HepG2 (cell line): Measurements from ENCODE around the gene MEGF11. TPM values are rescaled to one million over a fixed set of nuclear protein-coding genes. Genes with fewer than 3 reads are reported as not detected.

Experiments used
- ATAC-seq: fragments of 200-7000 bp; cut with Tn5 transposase; 3 replicates; pipeline ENCODE4 v1.9.1; 2020; ENCODE audit warnings: mild to moderate bottlenecking, moderate library complexity
- BruUV-seq: library from RNA; stranded (reverse); fragments of 400-500 nt; replicated peaks from 2 replicates; lab custom pipeline; 2021; lab: Mats Ljungman, UMichigan
- CTCF ChIA-PET: fragments of 300-600 bp; formaldehyde crosslinking; extraction: SDS; loops from one replicate; lab custom pipeline; 2021; ENCODE audit warnings: low total read pairs, inconsistent platforms, low intra/inter-chr PET ratio; lab: Yijun Ruan, JAX
- POLR2A ChIA-PET: fragments of 350-600 bp; sonication (Branson Sonifier 250); formaldehyde crosslinking; loops from one replicate; lab custom pipeline; 2020; ENCODE audit warnings: antibody characterized with exemption, inconsistent platforms; lab: Yijun Ruan, JAX
- DNase-seq: peaks from one replicate; pipeline ENCODE4 v3.0.0-alpha.2; 2015; ENCODE audit warnings: low spot score
- FAIRE-seq: peaks from 3 replicates; lab custom pipeline; 2011; peaks lifted over from hg19 to GRCh38; lab: Jason Lieb, UNC
- H2AFZ ChIP-seq: one replicate; pipeline ENCODE4 v1.6.1; 2011; ENCODE audit warnings: low read length, inconsistent platforms
- H3K27ac ChIP-seq: fragments of 300-600 bp; 3 replicates; pipeline ENCODE4 v1.8.0; 2011; ENCODE audit warnings: mixed run types, mild to moderate bottlenecking, mixed read lengths, low read length, inconsistent platforms; ENCODE audit not compliant: insufficient read depth; ENCODE audit errors: extremely low read length
- H3K27me3 ChIP-seq, 2 experiments: fragments of 200-600 bp in 1 of 2; 2 replicates in 1 of 2; 3 replicates in 1 of 2; pipeline versions ENCODE4 v1.6.0 to v1.8.0; 2011; ENCODE audit warnings: low read length in 2 of 2, mild to moderate bottlenecking in 2 of 2, moderate library complexity in 2 of 2, inconsistent platforms in 1 of 2; ENCODE audit not compliant: insufficient read depth in 2 of 2, control insufficient read depth in 1 of 2
- H3K36me3 ChIP-seq, 2 experiments: fragments of 200-600 bp in 1 of 2; replicated peaks in 1 of 2; 2 replicates in 1 of 2; 3 replicates in 1 of 2; pipeline versions ENCODE4 v1.5.1 to v1.8.0; 2011; ENCODE audit warnings: low read length in 2 of 2, inconsistent platforms in 1 of 2; ENCODE audit not compliant: insufficient read depth in 2 of 2, control insufficient read depth in 1 of 2
- H3K4me1 ChIP-seq: 2 replicates; pipeline ENCODE4 v1.5.1; 2012; ENCODE audit warnings: low read length, inconsistent platforms; ENCODE audit not compliant: insufficient read depth
- H3K4me2 ChIP-seq: 2 replicates; pipeline ENCODE4 v1.6.0; 2011; ENCODE audit warnings: low read depth, low read length, inconsistent platforms
- H3K4me3 ChIP-seq, 3 experiments: fragments of 200-600 bp in 1 of 3; sonication (generic), shearing (Covaris generic) in 1 of 3; replicated peaks in 1 of 3; 2 replicates each; pipeline ENCODE4 v1.5.1; 2011 to 2016; ENCODE audit warnings: low read length in 3 of 3, inconsistent platforms in 2 of 3, low read depth in 2 of 3, mild to moderate bottlenecking in 2 of 3, control low read depth in 1 of 3, mixed read lengths in 1 of 3; ENCODE audit not compliant: insufficient read depth in 1 of 3
- H3K79me2 ChIP-seq: one replicate; pipeline ENCODE4 v1.6.1; 2011; ENCODE audit warnings: low read length, inconsistent platforms; ENCODE audit not compliant: insufficient read depth
- H3K9ac ChIP-seq: 2 replicates; pipeline ENCODE4 v1.6.0; 2011; ENCODE audit warnings: mild to moderate bottlenecking, low read depth, low read length, inconsistent platforms; ENCODE audit not compliant: insufficient read depth
- H3K9me3 ChIP-seq: 2 replicates; pipeline ENCODE4 v1.5.1; 2012; ENCODE audit warnings: mild to moderate bottlenecking, low read length
- H4K20me1 ChIP-seq: 2 replicates; pipeline ENCODE4 v1.6.0; 2011; ENCODE audit warnings: inconsistent platforms, mild to moderate bottlenecking, low read length, moderate library complexity; ENCODE audit not compliant: insufficient read depth
- BRD4 ChIP-seq: sonication (generic); formaldehyde crosslinking; IDR thresholded peaks from 2 replicates; pipeline ENCODE4 v1.4.0; 2020; ENCODE audit warnings: missing genetic modification reagents
- GTF3A ChIP-seq: sonication (generic); formaldehyde crosslinking; conservative IDR thresholded peaks from 2 replicates; pipeline ENCODE4 v1.4.0; 2020; ENCODE audit warnings: mild to moderate bottlenecking, missing genetic modification reagents
- MTA3 ChIP-seq: sonication (generic); formaldehyde crosslinking; IDR thresholded peaks from 2 replicates; pipeline ENCODE4 v1.4.0; 2020; ENCODE audit warnings: missing genetic modification reagents
- ONECUT2 ChIP-seq: sonication (generic); formaldehyde crosslinking; IDR thresholded peaks from 2 replicates; pipeline ENCODE4 v1.4.0; 2020; ENCODE audit warnings: missing genetic modification reagents
- TOE1 ChIP-seq: sonication (generic); formaldehyde crosslinking; IDR thresholded peaks from 2 replicates; pipeline ENCODE4 v1.4.0; 2020; ENCODE audit warnings: mild to moderate bottlenecking, missing genetic modification reagents
- ZNF337 ChIP-seq: sonication (generic); formaldehyde crosslinking; IDR thresholded peaks from 2 replicates; pipeline ENCODE4 v1.5.1; 2020; ENCODE audit warnings: missing genetic modification reagents, low read depth, mild to moderate bottlenecking, borderline replicate concordance
- ZNF354B ChIP-seq: sonication (generic); formaldehyde crosslinking; IDR thresholded peaks from 2 replicates; pipeline ENCODE4 v1.8.0; 2022; ENCODE audit warnings: mild to moderate bottlenecking, missing genetic modification reagents
- ZNF670 ChIP-seq: sonication (generic); formaldehyde crosslinking; IDR thresholded peaks from 2 replicates; pipeline ENCODE4 v1.8.0; 2022; ENCODE audit warnings: mild to moderate bottlenecking, missing genetic modification reagents, borderline replicate concordance
- ZNF816 ChIP-seq: sonication (generic); formaldehyde crosslinking; IDR thresholded peaks from 2 replicates; pipeline ENCODE4 v1.8.0; 2022; ENCODE audit warnings: missing genetic modification reagents, mild to moderate bottlenecking, borderline replicate concordance
- WGBS: methylation state at CpG from one replicate; pipeline ENCODE4 v1.1.6; 2017; ENCODE audit warnings: low lambda C conversion rate; 5-methylcytosine and 5-hydroxymethylcytosine counted together
- in situ Hi-C: cut with HindIII; loops from 2 replicates; pipeline ENCODE4 v1.10.0; 2017; ENCODE audit warnings: low pct_unique_long_range_greater_than_20kb; ENCODE audit not compliant: extremely low pct_ligation_motif_present
- intact Hi-C: fragments of 100-400 bp; cut with micrococcal nuclease; formaldehyde crosslinking; loops from one replicate; pipeline ENCODE4 v1.10.0; 2022; ENCODE audit not compliant: unreplicated experiment
- polyA plus RNA-seq, 8 experiments: library from polyadenylated mRNA; depleted of rRNA in 3 of 8; stranded (reverse) in 7 of 8; unstranded in 1 of 8; fragments of >200 nt; fragmentation: Illumina TruSeq in 4 of 8; extraction: Trizol in 4 of 8; gene quantifications; 2 replicates each; pipeline versions ENCODE4 v1.2.1 to v1.2.3, GENCODE V29; 2011 to 2016; ENCODE audit warnings: low read depth in 4 of 8, missing spikeins in 1 of 8, mixed read lengths in 1 of 8; ENCODE audit not compliant: insufficient read depth in 1 of 8
- total RNA-seq, 5 experiments: library from RNA; depleted of rRNA; stranded (reverse); fragments of >200 nt; fragmentation: Illumina TruSeq; extraction: Trizol; gene quantifications; 2 replicates each; pipeline ENCODE4 v1.2.3, GENCODE V29; 2016; ENCODE audit warnings: low read depth in 1 of 5
- TF ChIP-seq, protein P1 (sequence below): IDR thresholded peaks from 2 replicates; pipeline ENCODE4 v1.6.1; 2016

The MEGF11 gene
- total and polyA plus RNA-seq, 2 of the 13 experiments (the other 11 are each of a cell fraction or from before 2014, with no cell fraction given): not detected

GRCh38 chr15:66161575-66162118, 91.9 kb downstream of the MEGF11 start:
- no peak for ATAC-seq
- no peak for DNase-seq
- in situ Hi-C loops: no loop called here
- Histone ChIP-seq H3K4me1 (no peaks in the 10 kb centered on the region), H3K9me3 (no peaks in the 10 kb centered on the region), H2AFZ (no peak overlapping the region), H3K4me2 (no peak overlapping the region), H3K4me3 (no peak overlapping the region), H3K36me3 (no peaks in the 10 kb centered on the region), H3K27ac (no peak overlapping the region), H3K9ac (no peak overlapping the region), H4K20me1 (no peaks in the 10 kb centered on the region), H3K79me2 (no peaks in the 10 kb centered on the region), H3K27me3 (peaks cover 4 to 28% of the 10 kb centered on the region in 2 experiments; a peak in 3 of 5 replicates)
- POLR2A ChIA-PET: no interaction called here
- CTCF ChIA-PET: no interaction called here
- 17% methylated on average over 5 of the region's 5 CpGs for WGBS
- BruUV-seq: no TSS peak
- no peak for TF ChIP-seq ZNF354B (CRISPR knock-in tag)
- TF ChIP-seq ZNF670: no peak
- no peak for TF ChIP-seq TOE1
- no peak for TF ChIP-seq ZNF816 (CRISPR knock-in tag)
- TF ChIP-seq ONECUT2 (CRISPR knock-in tag): no peak
- FAIRE-seq: no peak
- intact Hi-C loops: no loop called here

DNA sequence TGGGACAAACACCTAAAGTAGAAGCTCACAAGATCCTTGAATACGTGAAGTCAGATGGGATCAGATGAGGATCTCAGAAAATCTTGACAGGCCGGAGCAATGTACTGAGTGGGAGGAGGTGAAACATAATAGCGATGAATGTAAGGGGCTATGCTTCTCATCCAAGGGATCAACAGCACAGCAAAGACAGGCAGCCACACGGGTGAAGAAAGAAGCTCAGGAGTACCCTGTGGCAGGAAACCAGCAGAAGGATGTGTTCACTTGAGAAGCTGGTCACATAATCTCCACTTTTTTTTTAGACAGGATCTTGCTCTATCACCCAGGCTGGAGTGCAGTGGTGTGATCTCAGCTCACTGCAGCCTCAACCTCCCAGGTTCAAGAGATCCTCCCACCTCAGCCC, 92.4 kb downstream of the MEGF11 start:
- H3K4me1 ChIP-seq: no peaks in the 10 kb centered on the region
- WGBS: 21% methylated on average over 4 of the region's 4 CpGs
- H3K9me3 ChIP-seq: no peaks in the 10 kb centered on the region
- BruUV-seq: no TSS peak
- FAIRE-seq: no peak
- TF ChIP-seq GTF3A (CRISPR knock-in tag) (no peak), ZNF337 (CRISPR knock-in tag) (no peak), BRD4 (CRISPR knock-in tag) (no peak), MTA3 (CRISPR knock-in tag) (no peak)
- TF ChIP-seq, protein P1, sequence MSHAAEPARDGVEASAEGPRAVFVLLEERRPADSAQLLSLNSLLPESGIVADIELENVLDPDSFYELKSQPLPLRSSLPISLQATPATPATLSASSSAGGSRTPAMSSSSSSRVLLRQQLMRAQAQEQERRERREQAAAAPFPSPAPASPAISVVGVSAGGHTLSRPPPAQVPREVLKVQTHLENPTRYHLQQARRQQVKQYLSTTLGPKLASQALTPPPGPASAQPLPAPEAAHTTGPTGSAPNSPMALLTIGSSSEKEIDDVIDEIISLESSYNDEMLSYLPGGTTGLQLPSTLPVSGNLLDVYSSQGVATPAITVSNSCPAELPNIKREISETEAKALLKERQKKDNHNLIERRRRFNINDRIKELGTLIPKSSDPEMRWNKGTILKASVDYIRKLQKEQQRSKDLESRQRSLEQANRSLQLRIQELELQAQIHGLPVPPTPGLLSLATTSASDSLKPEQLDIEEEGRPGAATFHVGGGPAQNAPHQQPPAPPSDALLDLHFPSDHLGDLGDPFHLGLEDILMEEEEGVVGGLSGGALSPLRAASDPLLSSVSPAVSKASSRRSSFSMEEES (CRISPR knock-in tag): no peak
- TF ChIP-seq, all 625 proteins: peak for 0
- H3K79me2 ChIP-seq: no peaks in the 10 kb centered on the region
- ChIA-PET CTCF (no interaction called here), POLR2A (no interaction called here)
- DNase-seq: no peak
- no peak overlapping the region for H3K4me2 ChIP-seq
- H2AFZ ChIP-seq: no peak overlapping the region
- H3K4me3 ChIP-seq: no peak overlapping the region
- intact Hi-C loops (no loop called here), in situ Hi-C loops (no loop called here)
- no peaks in the 10 kb centered on the region for H3K36me3 ChIP-seq
- no peak overlapping the region for H3K27ac ChIP-seq
- H3K9ac ChIP-seq: no peak overlapping the region
- H4K20me1 ChIP-seq: no peaks in the 10 kb centered on the region
- H3K27me3 ChIP-seq: peaks cover 4 to 29% of the 10 kb centered on the region in 2 experiments; a peak in 3 of 5 replicates
- no peak for ATAC-seq
